HepG2 (cell line): ENCODE data around the gene RECK. TPM values are rescaled to one million over a fixed set of nuclear protein-coding genes. Genes with fewer than 3 reads are reported as not detected.

Source experiments
- ATAC-seq: fragments of 200-7000 bp; cut with Tn5 transposase; 3 replicates; pipeline ENCODE4 v1.9.1; 2020; ENCODE audit warnings: mild to moderate bottlenecking, moderate library complexity
- BruUV-seq: library from RNA; stranded (reverse); fragments of 400-500 nt; replicated peaks from 2 replicates; lab custom pipeline; 2021; lab: Mats Ljungman, UMichigan
- CTCF ChIA-PET: fragments of 300-600 bp; formaldehyde crosslinking; extraction: SDS; loops from one replicate; lab custom pipeline; 2021; ENCODE audit warnings: low total read pairs, inconsistent platforms, low intra/inter-chr PET ratio; lab: Yijun Ruan, JAX
- POLR2A ChIA-PET: fragments of 350-600 bp; sonication (Branson Sonifier 250); formaldehyde crosslinking; loops from one replicate; lab custom pipeline; 2020; ENCODE audit warnings: antibody characterized with exemption, inconsistent platforms; lab: Yijun Ruan, JAX
- DNase-seq: peaks from one replicate; pipeline ENCODE4 v3.0.0-alpha.2; 2015; ENCODE audit warnings: low spot score
- FAIRE-seq: peaks from 3 replicates; lab custom pipeline; 2011; peaks lifted over from hg19 to GRCh38; lab: Jason Lieb, UNC
- H2AFZ ChIP-seq: one replicate; pipeline ENCODE4 v1.6.1; 2011; ENCODE audit warnings: low read length, inconsistent platforms
- H3K27ac ChIP-seq: fragments of 300-600 bp; 3 replicates; pipeline ENCODE4 v1.8.0; 2011; ENCODE audit warnings: mixed run types, mild to moderate bottlenecking, mixed read lengths, low read length, inconsistent platforms; ENCODE audit not compliant: insufficient read depth; ENCODE audit errors: extremely low read length
- H3K27me3 ChIP-seq, 2 experiments: fragments of 200-600 bp in 1 of 2; 2 replicates in 1 of 2; 3 replicates in 1 of 2; pipeline versions ENCODE4 v1.6.0 to v1.8.0; 2011; ENCODE audit warnings: low read length in 2 of 2, mild to moderate bottlenecking in 2 of 2, moderate library complexity in 2 of 2, inconsistent platforms in 1 of 2; ENCODE audit not compliant: insufficient read depth in 2 of 2, control insufficient read depth in 1 of 2
- H3K36me3 ChIP-seq, 2 experiments: fragments of 200-600 bp in 1 of 2; replicated peaks in 1 of 2; 2 replicates in 1 of 2; 3 replicates in 1 of 2; pipeline versions ENCODE4 v1.5.1 to v1.8.0; 2011; ENCODE audit warnings: low read length in 2 of 2, inconsistent platforms in 1 of 2; ENCODE audit not compliant: insufficient read depth in 2 of 2, control insufficient read depth in 1 of 2
- H3K4me1 ChIP-seq: 2 replicates; pipeline ENCODE4 v1.5.1; 2012; ENCODE audit warnings: low read length, inconsistent platforms; ENCODE audit not compliant: insufficient read depth
- H3K4me2 ChIP-seq: 2 replicates; pipeline ENCODE4 v1.6.0; 2011; ENCODE audit warnings: low read depth, low read length, inconsistent platforms
- H3K4me3 ChIP-seq, 3 experiments: fragments of 200-600 bp in 1 of 3; sonication (generic), shearing (Covaris generic) in 1 of 3; replicated peaks in 1 of 3; 2 replicates each; pipeline ENCODE4 v1.5.1; 2011 to 2016; ENCODE audit warnings: low read length in 3 of 3, inconsistent platforms in 2 of 3, low read depth in 2 of 3, mild to moderate bottlenecking in 2 of 3, control low read depth in 1 of 3, mixed read lengths in 1 of 3; ENCODE audit not compliant: insufficient read depth in 1 of 3
- H3K79me2 ChIP-seq: one replicate; pipeline ENCODE4 v1.6.1; 2011; ENCODE audit warnings: low read length, inconsistent platforms; ENCODE audit not compliant: insufficient read depth
- H3K9ac ChIP-seq: 2 replicates; pipeline ENCODE4 v1.6.0; 2011; ENCODE audit warnings: mild to moderate bottlenecking, low read depth, low read length, inconsistent platforms; ENCODE audit not compliant: insufficient read depth
- H3K9me3 ChIP-seq: 2 replicates; pipeline ENCODE4 v1.5.1; 2012; ENCODE audit warnings: mild to moderate bottlenecking, low read length
- H4K20me1 ChIP-seq: 2 replicates; pipeline ENCODE4 v1.6.0; 2011; ENCODE audit warnings: inconsistent platforms, mild to moderate bottlenecking, low read length, moderate library complexity; ENCODE audit not compliant: insufficient read depth
- ATF7 ChIP-seq, 2 experiments: fragments of 450-650 bp in 1 of 2; sonication (generic) in 1 of 2; formaldehyde crosslinking in 1 of 2; IDR thresholded peaks; 2 replicates each; pipeline versions ENCODE4 v1.4.0 to v1.6.1; 2016 to 2020; ENCODE audit warnings: antibody characterized with exemption in 1 of 2, mild to moderate bottlenecking in 1 of 2, missing genetic modification reagents in 1 of 2
- CREB1 ChIP-seq, 2 experiments: fragments of 450-650 bp in 1 of 2; IDR thresholded peaks; 2 replicates each; pipeline ENCODE4 v1.6.1; 2016 to 2017; ENCODE audit warnings: control low read depth in 1 of 2, mild to moderate bottlenecking in 1 of 2, missing compliant biosample characterization in 1 of 2, missing genetic modification characterization in 1 of 2
- MLLT10 ChIP-seq: sonication (generic); formaldehyde crosslinking; IDR thresholded peaks from 2 replicates; pipeline ENCODE4 v1.4.0; 2020; ENCODE audit warnings: missing genetic modification reagents
- NFIC ChIP-seq: IDR thresholded peaks from 2 replicates; pipeline ENCODE4 v1.6.1; 2012; ENCODE audit warnings: mild to moderate bottlenecking, low read length, inconsistent platforms
- NR2F6 ChIP-seq, 2 experiments: IDR thresholded peaks; 2 replicates each; pipeline ENCODE4 v1.6.1; 2016; ENCODE audit warnings: antibody characterized with exemption in 1 of 2, mild to moderate bottlenecking in 1 of 2
- PRDM4 ChIP-seq: sonication (generic); formaldehyde crosslinking; IDR thresholded peaks from 2 replicates; pipeline ENCODE4 v1.9.0; 2021; ENCODE audit warnings: missing genetic modification reagents, borderline replicate concordance
- ZNF747 ChIP-seq: sonication (generic); formaldehyde crosslinking; IDR thresholded peaks from 2 replicates; pipeline ENCODE4 v1.8.1; 2023; ENCODE audit warnings: missing genetic modification reagents, mild to moderate bottlenecking, borderline replicate concordance
- WGBS: methylation state at CpG from one replicate; pipeline ENCODE4 v1.1.6; 2017; ENCODE audit warnings: low lambda C conversion rate; 5-methylcytosine and 5-hydroxymethylcytosine counted together
- in situ Hi-C: cut with HindIII; loops from 2 replicates; pipeline ENCODE4 v1.10.0; 2017; ENCODE audit warnings: low pct_unique_long_range_greater_than_20kb; ENCODE audit not compliant: extremely low pct_ligation_motif_present
- intact Hi-C: fragments of 100-400 bp; cut with micrococcal nuclease; formaldehyde crosslinking; loops from one replicate; pipeline ENCODE4 v1.10.0; 2022; ENCODE audit not compliant: unreplicated experiment
- polyA plus RNA-seq, 8 experiments: library from polyadenylated mRNA; depleted of rRNA in 3 of 8; stranded (reverse) in 7 of 8; unstranded in 1 of 8; fragments of >200 nt; fragmentation: Illumina TruSeq in 4 of 8; extraction: Trizol in 4 of 8; gene quantifications; 2 replicates each; pipeline versions ENCODE4 v1.2.1 to v1.2.3, GENCODE V29; 2011 to 2016; ENCODE audit warnings: low read depth in 4 of 8, missing spikeins in 1 of 8, mixed read lengths in 1 of 8; ENCODE audit not compliant: insufficient read depth in 1 of 8
- total RNA-seq, 5 experiments: library from RNA; depleted of rRNA; stranded (reverse); fragments of >200 nt; fragmentation: Illumina TruSeq; extraction: Trizol; gene quantifications; 2 replicates each; pipeline ENCODE4 v1.2.3, GENCODE V29; 2016; ENCODE audit warnings: low read depth in 1 of 5

Gene RECK
- total and polyA plus RNA-seq, 2 of the 13 experiments (the other 11 are each of a cell fraction or from before 2014, with no cell fraction given) = 3.1 to 4.8 TPM

DNA sequence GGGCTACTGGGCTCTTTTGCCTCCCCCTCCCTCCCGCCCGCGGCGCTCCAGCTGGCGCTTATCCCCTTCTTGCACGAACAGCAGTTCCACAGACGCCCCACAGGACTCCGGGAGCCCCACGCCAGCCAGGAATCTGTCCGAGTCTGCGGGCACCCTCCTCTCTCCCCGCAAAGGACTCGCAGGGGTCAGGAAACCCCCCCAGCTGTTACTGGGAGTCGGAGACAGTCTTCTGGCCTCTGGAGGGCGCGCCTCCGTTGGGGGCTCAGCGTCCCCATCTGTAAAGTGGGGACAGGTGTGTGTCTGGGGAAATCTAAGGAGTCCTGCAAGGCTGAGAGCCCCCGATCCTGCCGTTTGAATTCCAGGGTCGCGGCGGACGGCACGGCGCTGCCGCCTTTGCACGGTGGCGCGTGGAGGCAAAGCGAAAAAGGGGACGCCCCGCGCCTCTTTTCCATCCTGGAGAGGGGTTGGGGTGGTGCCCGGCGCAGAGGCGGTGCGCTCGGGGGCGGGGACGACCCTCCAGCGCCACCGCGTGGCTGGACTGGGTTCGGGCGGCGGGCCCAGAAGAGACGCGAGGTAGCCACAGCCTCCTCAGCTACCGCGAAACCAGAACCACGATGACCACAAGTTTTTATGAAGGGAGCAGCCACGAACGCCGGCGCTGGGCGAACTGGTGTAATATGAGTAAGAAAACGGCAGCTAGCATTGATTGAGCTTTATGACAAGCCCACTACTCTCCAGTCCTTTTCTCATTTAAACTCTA, 129.6 kb downstream of the RECK start (continued):
- TF ChIP-seq NR2F6 (IDR thresholded peaks at IDR 0.05) (no peak), NR2F6 (CRISPR knock-in tag; IDR thresholded peaks at IDR 0.05) (no peak), NFIC (no peak), ZNF747 (CRISPR knock-in tag) (peak; percentile 37; the same call in 1 of the 2 replicates), PRDM4 (no peak)

DNA sequence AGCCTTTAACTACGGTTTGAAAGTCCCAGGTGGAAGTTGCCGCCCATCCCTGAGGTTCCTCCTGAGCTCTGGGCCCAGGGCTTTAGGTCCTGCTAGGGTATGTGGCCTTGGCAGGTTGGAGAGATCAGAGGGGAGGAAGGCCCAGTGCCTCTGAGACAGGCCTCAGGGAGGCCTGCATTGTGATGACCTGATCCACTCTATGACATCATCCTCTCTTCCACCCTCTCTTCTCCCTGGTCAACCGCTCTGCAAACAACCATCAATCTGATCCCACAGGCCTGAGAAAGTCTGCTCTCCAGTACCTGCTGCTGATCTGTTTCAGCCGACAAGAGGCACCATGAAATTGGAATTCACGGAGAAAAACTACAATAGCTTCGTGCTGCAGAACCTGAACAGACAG, 132.5 kb downstream of the RECK start, which contains the start of gene CCIN:
Gene CCIN, plus strand, starts transcription at position 223 of the 400 bp plus-strand sequence. Its CDS starts 115 bp downstream, at position 338.
- BruUV-seq = no TSS peak
- WGBS = 49% methylated on average over 6 of the region's 6 CpGs
- Histone ChIP-seq H3K9ac (no peak within 1 kb of the TSS), H3K79me2 (no peaks in the 10 kb centered on the region), H3K4me3 (no peak within 1 kb of the TSS), H3K27ac (no peak within 1 kb of the TSS), H3K9me3 (no peaks in the 10 kb centered on the region), H2AFZ (no peak within 1 kb of the TSS), H3K36me3 (no peaks in the 10 kb centered on the region), H3K4me2 (no peak within 1 kb of the TSS), H3K27me3 (peaks cover 6 to 42% of the 10 kb centered on the region in 2 experiments; a peak in 4 of 5 replicates), H3K4me1 (no peaks in the 10 kb centered on the region), H4K20me1 (no peaks in the 10 kb centered on the region)
- intact Hi-C loops (loop anchor here (5.0 kb wide), 2 partner anchors 162 to 212 kb away; partner anchors contain the start of gene OR2S2), in situ Hi-C loops (loop anchor here (5.0 kb wide), 1 partner anchor 67 kb away; no protein-coding TSS in a partner anchor)
- CTCF ChIA-PET = no interaction called here
- TF ChIP-seq ATF7 (IDR thresholded peaks at IDR 0.05) (peak; percentile 87), ATF7 (CRISPR knock-in tag; IDR thresholded peaks at IDR 0.05) (no peak), CREB1 (IDR thresholded peaks at IDR 0.05) (peak; percentile 48; the same call in 1 of the 2 replicates), CREB1 (CRISPR knock-in tag; IDR thresholded peaks at IDR 0.05) (no peak), MLLT10 (no peak)
- POLR2A ChIA-PET = interaction anchor here (0.7 kb wide), 1 partner anchor 21 kb away, joined by 3 read pairs; the partner anchor contains the start of gene CLTA
- FAIRE-seq (no peak), DNase-seq (no peak), ATAC-seq (no peak)
